ENCODE measurements around the gene FIS1. TPM values are rescaled to one million over a fixed set of nuclear protein-coding genes. Genes with fewer than 3 reads are reported as not detected.

Gene FIS1
- total RNA-seq, 1 donor from 2014 or later, result 92.2 TPM

DNA sequence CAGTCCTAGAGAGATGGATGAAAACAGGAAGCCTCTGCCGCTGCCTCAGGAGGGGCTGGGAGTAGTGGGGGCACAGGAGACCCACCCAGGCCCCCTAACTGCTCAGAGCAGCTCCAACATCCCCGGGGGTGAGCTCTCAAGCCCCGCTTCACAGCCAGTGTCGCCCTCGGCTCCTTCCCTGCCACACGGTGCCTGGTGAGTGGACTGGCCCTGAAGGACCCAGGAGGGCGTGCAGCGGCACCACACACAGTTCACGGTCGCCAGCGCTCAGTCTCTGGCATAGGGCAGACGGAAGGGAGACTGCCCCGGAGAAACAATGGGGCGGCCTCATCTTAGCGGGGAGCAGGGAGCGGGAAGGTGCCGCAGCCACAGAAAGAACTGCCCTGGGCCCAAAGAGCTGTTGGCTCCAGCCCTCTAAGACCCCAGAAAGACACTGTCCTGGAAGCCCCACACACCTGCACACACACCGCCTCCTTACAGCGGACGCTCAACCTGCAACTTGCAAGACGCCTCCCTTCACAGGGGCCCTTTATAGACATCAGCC lies 8.5 kb downstream of the FIS1 start:
- Mint-ChIP-seq H3K4me3 (no peak overlapping the region), H3K27ac (no peak overlapping the region), H3K36me3 (peaks cover 1% of the 10 kb centered on the region), H3K27me3 (ENCODE audit: insufficient read depth, low read depth) (peaks cover 6% of the 10 kb centered on the region), H3K4me1 (peaks cover 5% of the 10 kb centered on the region), H3K9me3 (no peaks in the 10 kb centered on the region)
- H3K79me2 ChIP-seq (ENCODE audit: low read depth), result no peaks in the 10 kb centered on the region
- no peaks in the 10 kb centered on the region for H3K4me1 ChIP-seq
- no peak overlapping the region for H3K9ac ChIP-seq
- H3K4me2 ChIP-seq, result no peak overlapping the region
- TF ChIP-seq EZH2phosphoT487 (IDR thresholded peaks at IDR 0.05), result no peak
- no peak for TF ChIP-seq EZH2 (IDR thresholded peaks at IDR 0.05)
- TF ChIP-seq CTCF (IDR thresholded peaks at IDR 0.05), result no peak
- peaks cover 11% of the 10 kb centered on the region for H3F3A ChIP-seq (ENCODE audit: low read depth)
- H2AFZ ChIP-seq (replicated peaks), result no peak overlapping the region
- H3K36me3 ChIP-seq, result no peaks in the 10 kb centered on the region
- no peaks in the 10 kb centered on the region for H3K9me3 ChIP-seq (ENCODE audit: low read depth)
- no peaks in the 10 kb centered on the region for H3K27me3 ChIP-seq
- H3K4me3 ChIP-seq, result no peak overlapping the region
- H4K20me1 ChIP-seq (ENCODE audit: low read depth), result peaks cover 3% of the 10 kb centered on the region
- no peak for DNase-seq (ENCODE audit: low spot score)
- no peak overlapping the region for H3K27ac ChIP-seq

DNA sequence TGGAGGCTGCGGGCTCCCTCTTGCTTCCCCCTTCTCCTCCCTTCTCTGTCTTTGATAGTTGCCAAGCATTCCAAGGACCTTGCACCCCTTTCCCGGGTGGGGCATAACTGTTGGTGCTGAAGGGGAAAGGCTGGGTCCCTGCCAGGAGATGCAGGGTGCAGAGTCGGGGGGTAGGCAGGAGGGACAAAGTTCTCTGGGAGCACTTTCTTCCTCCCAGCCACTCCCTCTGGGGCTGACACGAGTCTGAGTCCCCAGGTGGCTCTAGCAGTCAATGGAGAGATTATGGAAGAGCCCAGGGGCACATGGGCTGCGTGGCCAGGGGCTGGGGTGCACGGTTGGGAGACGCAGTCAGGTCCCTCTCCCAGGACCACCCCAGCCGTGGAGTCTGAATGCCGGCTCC lies 9.4 kb downstream of the FIS1 start:
- Mint-ChIP-seq H3K27me3 (ENCODE audit: insufficient read depth, low read depth) (peaks cover 6% of the 10 kb centered on the region), H3K4me3 (no peak overlapping the region), H3K4me1 (peaks cover 5% of the 10 kb centered on the region), H3K36me3 (peaks cover 1% of the 10 kb centered on the region), H3K27ac (no peak overlapping the region), H3K9me3 (no peaks in the 10 kb centered on the region)
- no peak overlapping the region for H3K9ac ChIP-seq
- H3K79me2 ChIP-seq (ENCODE audit: low read depth), result no peaks in the 10 kb centered on the region
- H3K27me3 ChIP-seq, result no peaks in the 10 kb centered on the region
- H4K20me1 ChIP-seq (ENCODE audit: low read depth), result peaks cover 4% of the 10 kb centered on the region
- H3K4me1 ChIP-seq, result no peaks in the 10 kb centered on the region
- no peak for TF ChIP-seq EZH2phosphoT487 (IDR thresholded peaks at IDR 0.05)
- no peak for TF ChIP-seq EZH2 (IDR thresholded peaks at IDR 0.05)
- no peak for TF ChIP-seq CTCF (IDR thresholded peaks at IDR 0.05)
- peaks cover 11% of the 10 kb centered on the region for H3F3A ChIP-seq (ENCODE audit: low read depth)
- H3K27ac ChIP-seq, result no peak overlapping the region
- no peaks in the 10 kb centered on the region for H3K36me3 ChIP-seq
- no peak overlapping the region for H3K4me3 ChIP-seq
- no peaks in the 10 kb centered on the region for H3K9me3 ChIP-seq (ENCODE audit: low read depth)
- H3K4me2 ChIP-seq, result no peak overlapping the region
- DNase-seq (ENCODE audit: low spot score), result no peak
- H2AFZ ChIP-seq (replicated peaks), result no peak overlapping the region

DNA sequence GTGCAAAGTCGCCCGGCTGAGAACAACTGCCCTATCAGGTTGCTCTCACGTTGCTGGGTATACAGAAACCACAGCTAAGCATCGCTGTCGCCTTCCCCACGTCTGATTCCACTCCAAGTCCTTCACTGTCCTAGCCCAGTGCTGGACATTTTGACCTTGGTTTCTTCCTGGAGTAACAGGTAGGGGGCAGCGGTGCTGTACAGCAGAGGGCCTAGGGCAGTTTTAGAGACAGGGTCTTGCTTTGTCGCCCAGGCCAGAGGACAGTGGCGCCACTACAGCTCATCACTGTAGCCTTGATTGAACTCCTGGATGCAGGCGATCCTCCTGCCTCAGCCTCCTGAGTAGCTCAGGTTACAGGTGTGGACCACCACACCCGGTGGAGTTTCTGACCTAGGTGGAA lies 9.8 kb downstream of the FIS1 start:
- H3K27me3 Mint-ChIP-seq (ENCODE audit: insufficient read depth, low read depth), result peaks cover 6% of the 10 kb centered on the region
- no peaks in the 10 kb centered on the region for H3K9me3 Mint-ChIP-seq
- peak; percentile 32 for DNase-seq (ENCODE audit: low spot score)
- TF ChIP-seq EZH2phosphoT487 (IDR thresholded peaks at IDR 0.05) (no peak), CTCF (IDR thresholded peaks at IDR 0.05) (peak; percentile 46)
- no peak overlapping the region for H3K4me3 Mint-ChIP-seq
- Histone ChIP-seq H3K4me3 (no peak overlapping the region), H3K79me2 (ENCODE audit: low read depth) (no peaks in the 10 kb centered on the region), H3F3A (ENCODE audit: low read depth) (peaks cover 11% of the 10 kb centered on the region), H3K4me2 (no peak overlapping the region), H3K4me1 (no peaks in the 10 kb centered on the region), H2AFZ (replicated peaks) (no peak overlapping the region), H4K20me1 (ENCODE audit: low read depth) (peaks cover 6% of the 10 kb centered on the region), H3K9me3 (ENCODE audit: low read depth) (no peaks in the 10 kb centered on the region), H3K9ac (no peak overlapping the region), H3K27me3 (no peaks in the 10 kb centered on the region), H3K36me3 (no peaks in the 10 kb centered on the region), H3K27ac (no peak overlapping the region)
- no peak overlapping the region for H3K27ac Mint-ChIP-seq
- peaks cover 5% of the 10 kb centered on the region for H3K4me1 Mint-ChIP-seq
- peaks cover 1% of the 10 kb centered on the region for H3K36me3 Mint-ChIP-seq
